Activated T-helper 1 cell treated with anti-CD3 and anti-CD28 coated beads, Interleukin-12 subunit alpha, Interleukin-12 subunit beta, Interleukin-2, Interleukin-4 antibody, amounts not matched to agents 30 ng/mL and 10 ng/mL and 1 ng/mL, durations not matched to agents 14 hours and 24 hours and 36 hours (primary cell): ENCODE data around the gene SMNDC1. TPM values are rescaled to one million over a fixed set of nuclear protein-coding genes. Genes with fewer than 3 reads are reported as not detected.
A peak's percentile ranks its signal among the peaks of the same experiment; 100 is the strongest.

Experiments
- DNase-seq: peaks from one replicate; pipeline ENCODE4 v3.0.0; 2021; ENCODE audit warnings: low spot score
- H3K27ac Mint-ChIP-seq: one replicate; pipeline ENCODE4 v1.8.0; 2021; ENCODE audit warnings: mild to moderate bottlenecking, mixed read lengths
- H3K27me3 Mint-ChIP-seq: one replicate; pipeline ENCODE4 v1.8.0; 2022; ENCODE audit warnings: mild to moderate bottlenecking, moderate library complexity, mixed read lengths; ENCODE audit not compliant: insufficient read depth
- H3K36me3 Mint-ChIP-seq: one replicate; pipeline ENCODE4 v1.8.0; 2021; ENCODE audit warnings: low read depth, mixed read lengths
- H3K4me1 Mint-ChIP-seq: one replicate; pipeline ENCODE4 v1.8.0; 2021; ENCODE audit warnings: low read depth, mixed read lengths
- H3K4me3 Mint-ChIP-seq: one replicate; pipeline ENCODE4 v1.8.0; 2021; ENCODE audit warnings: mild to moderate bottlenecking, moderate library complexity, mixed read lengths
- H3K9me3 Mint-ChIP-seq: one replicate; pipeline ENCODE4 v1.8.0; 2021; ENCODE audit warnings: mixed read lengths
- intact Hi-C: fragments of 100-400 bp; cut with micrococcal nuclease; formaldehyde crosslinking; loops from one replicate; pipeline ENCODE4 v1.15.1; 2024
- total RNA-seq: library from RNA; stranded (reverse); gene quantifications from 2 replicates; pipeline ENCODE4 v1.2.3, GENCODE V29; 2022

SMNDC1 gene
- total RNA-seq, result 47.8 and 48.0 TPM in 2 replicates

GRCh38 chr10:110304780-110305421, at the start of gene SMNDC1:
Gene SMNDC1 (minus strand): TSS chr10:110304920. CDS start chr10:110303587, 1,333 bp downstream.
- DNase-seq, result peak; percentile 96
- Mint-ChIP-seq H3K9me3 (no peaks in the 10 kb centered on the region), H3K4me1 (peaks cover 48% of the 10 kb centered on the region), H3K36me3 (peaks cover 20% of the 10 kb centered on the region), H3K27me3 (no peaks in the 10 kb centered on the region), H3K27ac (peak within 1 kb of the TSS; percentile 96), H3K4me3 (peak within 1 kb of the TSS; percentile 97)
- intact Hi-C loops, result loop anchor here (1.0 to 10.0 kb wide), 7 partner anchors 94 to 614 kb away; partner anchors contain the start of genes ADD3, BBIP1, PDCD4 and SHOC2

DNA sequence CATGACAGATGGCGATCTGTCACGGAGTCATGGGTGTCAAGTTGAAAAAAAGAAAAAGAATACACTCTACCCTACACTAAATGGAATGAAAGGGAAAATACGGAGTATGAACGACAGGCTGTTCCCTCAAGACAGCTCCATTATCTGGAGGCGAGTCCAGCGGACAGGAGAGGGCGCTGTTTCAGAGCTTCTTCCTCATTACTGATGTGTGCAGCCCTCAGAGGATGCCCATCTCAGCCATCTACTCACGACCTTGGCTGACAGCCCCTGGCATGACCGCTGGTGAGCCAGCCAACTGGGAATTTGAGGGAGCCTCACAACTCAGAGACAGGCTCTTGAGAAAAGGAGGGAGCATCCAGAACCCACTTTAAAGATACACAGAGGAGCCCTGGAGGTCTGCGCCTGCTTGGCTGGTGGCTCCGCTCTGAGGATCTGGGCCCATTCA, 49.6 kb upstream of the SMNDC1 start:
- Mint-ChIP-seq H3K27ac (peak overlapping the region; percentile 97), H3K36me3 (no peaks in the 10 kb centered on the region), H3K4me1 (peaks cover 82% of the 10 kb centered on the region), H3K9me3 (no peaks in the 10 kb centered on the region), H3K4me3 (peak overlapping the region; percentile 82), H3K27me3 (no peaks in the 10 kb centered on the region)
- intact Hi-C loops, result loop anchor here (1.0 to 2.0 kb wide), 3 partner anchors 43 to 193 kb away; no protein-coding TSS in a partner anchor
- DNase-seq, result peak; percentile 72

DNA sequence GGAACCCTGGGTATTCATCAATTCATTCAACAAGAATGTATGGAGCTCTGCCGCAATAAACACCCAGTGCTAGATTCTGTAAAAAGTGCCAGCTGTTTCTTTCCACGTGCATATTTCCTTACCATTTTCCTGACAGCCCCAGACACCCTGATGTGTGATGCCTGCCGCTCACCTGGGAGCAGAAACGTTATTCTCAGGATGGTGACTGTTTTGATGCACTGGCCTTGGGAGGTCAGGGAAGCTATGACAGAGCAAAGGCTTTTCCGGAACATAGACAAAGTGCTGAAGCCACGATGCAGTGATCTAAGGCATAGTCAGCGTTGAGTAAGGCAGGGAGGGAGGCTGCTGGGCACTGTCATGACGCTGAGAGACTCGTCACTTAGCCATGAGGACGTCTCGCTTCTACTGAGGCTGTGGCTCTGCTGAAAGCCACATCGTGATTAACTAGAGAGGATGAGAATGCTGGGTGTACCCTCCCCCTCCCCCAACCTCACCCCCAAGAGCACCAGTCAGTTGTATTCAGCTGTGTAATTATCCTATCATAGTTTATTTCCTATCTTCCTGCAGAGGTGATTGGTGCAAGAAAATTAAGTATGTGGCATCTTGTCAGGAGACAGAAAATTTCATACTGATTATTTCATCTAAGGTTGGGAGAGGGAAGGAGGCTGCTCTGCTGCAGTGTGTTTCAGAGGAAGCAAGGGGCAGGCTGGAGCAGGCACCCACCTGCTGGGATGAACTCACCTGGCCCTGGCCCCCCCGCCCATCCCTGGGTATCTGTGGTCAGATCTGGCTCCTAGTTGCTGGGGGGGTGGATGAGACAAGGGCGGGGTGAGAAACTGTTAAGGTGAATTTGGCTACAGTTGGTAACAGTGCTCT, 48.8 kb upstream of the SMNDC1 start:
- Mint-ChIP-seq H3K27me3 (no peaks in the 10 kb centered on the region), H3K36me3 (no peaks in the 10 kb centered on the region), H3K9me3 (no peaks in the 10 kb centered on the region), H3K4me3 (peak overlapping the region; percentile 82), H3K27ac (peak overlapping the region; percentile 97), H3K4me1 (peaks cover 74% of the 10 kb centered on the region)
- intact Hi-C loops, result loop anchor here (1.0 to 2.0 kb wide), 4 partner anchors 28 to 194 kb away; no protein-coding TSS in a partner anchor
- DNase-seq, result peak; percentile 37

DNA sequence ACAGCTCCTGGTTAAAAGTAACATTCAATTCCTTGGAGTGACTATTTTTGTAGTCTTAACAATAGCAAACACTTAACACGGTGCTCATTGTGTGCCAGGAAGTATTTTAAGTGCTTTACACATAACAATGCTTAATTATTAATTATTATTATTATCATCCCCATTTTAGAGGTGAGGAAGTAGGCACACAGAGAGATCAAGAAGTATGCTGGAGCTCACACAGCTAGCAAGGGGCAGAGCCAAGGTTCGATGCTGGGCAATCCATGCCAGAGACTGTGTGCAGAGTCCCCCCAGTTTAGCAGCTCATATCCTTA, 48.2 kb upstream of the SMNDC1 start:
- Mint-ChIP-seq H3K4me1 (peaks cover 68% of the 10 kb centered on the region), H3K4me3 (no peak overlapping the region), H3K27me3 (no peaks in the 10 kb centered on the region), H3K27ac (no peak overlapping the region), H3K36me3 (no peaks in the 10 kb centered on the region), H3K9me3 (no peaks in the 10 kb centered on the region)
- no peak for DNase-seq
- intact Hi-C loops, result loop anchor here (1.0 kb wide), 1 partner anchor 28 kb away; no protein-coding TSS in a partner anchor

- no peak overlapping the region for H3K4me3 Mint-ChIP-seq
- intact Hi-C loops, result no loop called here
- H3K4me1 Mint-ChIP-seq, result peaks cover 58% of the 10 kb centered on the region
- H3K27me3 Mint-ChIP-seq, result peaks cover 5% of the 10 kb centered on the region
- DNase-seq, result no peak
- no peaks in the 10 kb centered on the region for H3K9me3 Mint-ChIP-seq
- no peak overlapping the region for H3K27ac Mint-ChIP-seq
- H3K36me3 Mint-ChIP-seq, result peaks cover 6% of the 10 kb centered on the region
These were observed 46.1 kb upstream of the SMNDC1 start for GRCh38 chr10:110350812-110351211.

DNA sequence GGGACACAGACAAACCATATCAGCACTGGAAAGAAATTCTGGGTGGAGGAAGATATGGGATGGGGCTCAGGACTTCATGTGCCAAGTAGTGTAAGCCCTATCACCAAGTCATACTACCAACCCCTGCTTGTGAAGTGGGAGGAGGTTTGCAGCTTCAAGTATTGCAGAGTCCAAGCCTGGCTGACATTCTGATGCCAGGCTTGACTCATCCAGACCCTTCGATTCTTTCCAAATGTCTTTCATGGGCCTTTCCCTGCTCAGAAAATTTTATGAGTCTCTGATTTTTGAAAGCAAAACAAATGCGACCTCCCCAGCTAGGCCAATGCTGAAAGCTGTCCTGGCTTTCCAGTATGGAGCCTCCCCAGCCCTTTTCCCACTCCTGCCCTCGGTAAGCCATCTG, 45.1 kb upstream of the SMNDC1 start:
- H3K27me3 Mint-ChIP-seq, result peaks cover 5% of the 10 kb centered on the region
- peaks cover 6% of the 10 kb centered on the region for H3K36me3 Mint-ChIP-seq
- DNase-seq, result no peak
- H3K9me3 Mint-ChIP-seq, result no peaks in the 10 kb centered on the region
- H3K4me1 Mint-ChIP-seq, result peaks cover 58% of the 10 kb centered on the region
- no peak overlapping the region for H3K27ac Mint-ChIP-seq
- no peak overlapping the region for H3K4me3 Mint-ChIP-seq
- intact Hi-C loops, result no loop called here

DNA sequence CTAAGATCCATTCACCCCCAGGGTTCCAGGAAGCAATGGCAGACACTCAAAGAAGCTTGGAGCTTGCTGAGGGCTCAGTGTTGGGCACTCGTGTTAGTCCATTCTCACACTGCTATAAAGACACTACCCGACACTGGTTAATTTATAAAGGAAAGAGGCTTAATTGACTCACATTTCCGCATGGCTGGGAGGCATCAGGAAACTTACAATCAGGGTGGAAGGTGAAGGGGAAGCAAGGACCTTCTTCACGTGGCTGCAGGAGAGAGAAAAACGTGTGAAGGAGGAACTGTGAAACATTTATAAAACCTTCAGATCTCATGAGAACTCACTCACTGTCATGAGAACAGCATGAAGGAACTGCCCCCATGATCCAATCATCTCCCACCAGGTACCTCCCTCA, 44.7 kb upstream of the SMNDC1 start:
- H3K36me3 Mint-ChIP-seq, result peaks cover 6% of the 10 kb centered on the region
- no peak overlapping the region for H3K4me3 Mint-ChIP-seq
- DNase-seq, result no peak

DNA sequence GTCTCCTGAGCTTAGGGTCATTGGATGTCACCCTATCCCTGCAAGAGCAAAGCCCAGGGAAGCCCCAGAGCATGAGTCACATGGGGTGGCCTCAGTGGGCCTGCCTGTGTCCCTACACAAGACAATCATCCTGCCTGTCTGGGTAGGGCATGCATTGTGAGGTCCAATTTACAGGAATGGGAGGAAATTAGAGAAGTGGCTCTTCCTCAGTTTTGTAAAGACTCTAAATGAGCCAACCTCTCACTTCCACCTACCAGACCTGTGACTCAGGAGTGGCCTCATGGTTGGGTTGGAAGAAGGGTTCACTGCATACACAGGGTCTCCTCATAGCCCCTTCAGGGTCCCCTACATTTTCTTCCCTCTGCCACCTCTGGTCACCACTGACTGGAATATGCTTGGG, 43.6 kb upstream of the SMNDC1 start:
- no peak for DNase-seq
- no peak overlapping the region for H3K4me3 Mint-ChIP-seq
- H3K27ac Mint-ChIP-seq, result no peak overlapping the region
- peaks cover 6% of the 10 kb centered on the region for H3K36me3 Mint-ChIP-seq
- peaks cover 50% of the 10 kb centered on the region for H3K4me1 Mint-ChIP-seq
- H3K27me3 Mint-ChIP-seq, result peaks cover 10% of the 10 kb centered on the region
- H3K9me3 Mint-ChIP-seq, result no peaks in the 10 kb centered on the region
- intact Hi-C loops, result no loop called here

More for the DNA sequence above, 44.7 kb upstream of the SMNDC1 start:
- H3K9me3 Mint-ChIP-seq, result no peaks in the 10 kb centered on the region
- intact Hi-C loops, result no loop called here
- H3K27ac Mint-ChIP-seq, result no peak overlapping the region
- H3K27me3 Mint-ChIP-seq, result peaks cover 6% of the 10 kb centered on the region
- H3K4me1 Mint-ChIP-seq, result peaks cover 58% of the 10 kb centered on the region

- no peak overlapping the region for H3K27ac Mint-ChIP-seq
- no peaks in the 10 kb centered on the region for H3K9me3 Mint-ChIP-seq
- peaks cover 39% of the 10 kb centered on the region for H3K4me1 Mint-ChIP-seq
- H3K36me3 Mint-ChIP-seq, result peaks cover 6% of the 10 kb centered on the region
- intact Hi-C loops, result no loop called here
- DNase-seq, result no peak
- no peak overlapping the region for H3K4me3 Mint-ChIP-seq
- H3K27me3 Mint-ChIP-seq, result peaks cover 14% of the 10 kb centered on the region
These were observed 42.2 kb upstream of the SMNDC1 start for GRCh38 chr10:110346914-110347313.

DNA sequence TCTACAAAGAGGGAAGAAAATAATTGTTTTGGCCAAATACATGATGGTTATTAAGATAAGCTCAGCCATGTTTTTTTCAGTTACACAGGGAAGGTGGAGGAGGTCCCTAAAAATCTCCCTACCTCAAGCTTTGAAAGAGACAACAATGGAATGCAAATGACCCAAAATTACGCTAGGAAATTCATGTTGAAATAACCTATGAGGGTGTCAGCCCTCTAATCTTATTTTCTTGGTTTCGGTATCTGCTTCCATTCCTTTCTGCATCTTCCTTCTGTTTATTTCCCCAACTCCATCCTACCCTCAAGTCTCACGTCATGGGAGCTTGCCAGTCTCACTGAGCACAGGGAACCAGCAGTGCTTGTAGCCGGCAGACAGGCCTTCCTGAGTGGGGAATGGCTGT, 40.6 kb upstream of the SMNDC1 start:
- Mint-ChIP-seq H3K27me3 (peaks cover 14% of the 10 kb centered on the region), H3K4me1 (peaks cover 37% of the 10 kb centered on the region), H3K9me3 (no peaks in the 10 kb centered on the region), H3K36me3 (peaks cover 6% of the 10 kb centered on the region), H3K4me3 (no peak overlapping the region), H3K27ac (no peak overlapping the region)
- intact Hi-C loops, result loop anchor here (1.0 kb wide), 1 partner anchor 9 kb away; no protein-coding TSS in a partner anchor
- DNase-seq, result no peak

- Mint-ChIP-seq H3K27me3 (peaks cover 14% of the 10 kb centered on the region), H3K4me1 (peaks cover 36% of the 10 kb centered on the region), H3K4me3 (no peak overlapping the region), H3K9me3 (no peaks in the 10 kb centered on the region), H3K27ac (no peak overlapping the region), H3K36me3 (peaks cover 6% of the 10 kb centered on the region)
- no peak for DNase-seq
- intact Hi-C loops, result loop anchor here (1.0 kb wide), 1 partner anchor 8 kb away; no protein-coding TSS in a partner anchor
These were observed 39.9 kb upstream of the SMNDC1 start for GRCh38 chr10:110344622-110345021.

- DNase-seq, result no peak
- Mint-ChIP-seq H3K4me1 (peaks cover 35% of the 10 kb centered on the region), H3K4me3 (no peak overlapping the region), H3K27me3 (peaks cover 14% of the 10 kb centered on the region), H3K27ac (no peak overlapping the region), H3K9me3 (no peaks in the 10 kb centered on the region), H3K36me3 (peaks cover 6% of the 10 kb centered on the region)
- intact Hi-C loops, result no loop called here
These were observed 39.2 kb upstream of the SMNDC1 start for GRCh38 chr10:110343947-110344346.

DNA sequence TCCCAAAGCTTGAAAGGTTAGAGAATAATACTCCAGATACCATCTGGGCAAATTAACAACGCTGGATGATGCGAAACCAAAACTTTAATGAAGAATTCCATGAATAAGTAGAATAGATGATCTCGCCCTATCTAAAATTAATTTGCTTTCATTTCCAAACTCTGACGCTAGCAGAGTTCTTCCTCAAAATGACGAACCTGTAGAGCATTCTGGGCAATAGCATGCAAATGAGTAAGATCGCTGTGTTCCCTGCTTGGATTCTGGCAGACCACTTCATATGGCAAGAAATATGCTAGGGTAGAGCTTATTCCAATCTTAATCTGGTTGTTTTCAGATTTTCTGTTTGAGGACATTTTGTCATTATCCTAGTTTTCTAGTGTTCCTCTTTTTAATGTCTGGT, 36.1 kb upstream of the SMNDC1 start:
- H3K4me3 Mint-ChIP-seq, result no peak overlapping the region
- H3K27me3 Mint-ChIP-seq, result peaks cover 10% of the 10 kb centered on the region
- no peaks in the 10 kb centered on the region for H3K9me3 Mint-ChIP-seq
- no peak overlapping the region for H3K27ac Mint-ChIP-seq
- DNase-seq, result no peak
- intact Hi-C loops, result no loop called here
- peaks cover 50% of the 10 kb centered on the region for H3K4me1 Mint-ChIP-seq
- peaks cover 7% of the 10 kb centered on the region for H3K36me3 Mint-ChIP-seq
